Measurements from ENCODE around the gene TFAP2E. TPM values are rescaled to one million over a fixed set of nuclear protein-coding genes. Genes with fewer than 3 reads are reported as not detected.
A peak's percentile ranks its signal among the peaks of the same experiment; 100 is the strongest.

The TFAP2E gene
- under 1 TPM; 0.42 to 0.65 TPM for total RNA-seq

- DNase-seq: no peak
- Mint-ChIP-seq H3K4me3 (no peak within 1 kb of the TSS), H3K36me3 (ENCODE audit: low read depth) (peaks cover 5% of the 10 kb centered on the region), H3K4me1 (peaks cover 29% of the 10 kb centered on the region), H3K9me3 (no peaks in the 10 kb centered on the region), H3K27me3 (peaks cover 34% of the 10 kb centered on the region), H3K27ac (no peak within 1 kb of the TSS)
- CTCF ChIA-PET: interaction anchor here (1.2 to 3.1 kb wide), 4 partner anchors 10 to 213 kb away, joined by 3 to 8 read pairs (median 4); no protein-coding TSS in a partner anchor
- POLR2A ChIA-PET: no interaction called here
Measured at GRCh38 chr1:35573198-35574124, at the start of gene TFAP2E. Gene TFAP2E, plus strand, starts transcription at chr1:35573314. Its CDS starts 264 bp downstream, at chr1:35573578.

- Mint-ChIP-seq H3K36me3 (ENCODE audit: low read depth) (peaks cover 44% of the 10 kb centered on the region), H3K27ac (no peak overlapping the region), H3K4me1 (peaks cover 6% of the 10 kb centered on the region), H3K27me3 (no peaks in the 10 kb centered on the region), H3K9me3 (peaks cover 36% of the 10 kb centered on the region), H3K4me3 (no peak overlapping the region)
- CTCF ChIA-PET: no interaction called here
- POLR2A ChIA-PET: no interaction called here
- DNase-seq: no peak
Measured at GRCh38 chr1:35524106-35524505, 49.0 kb upstream of the TFAP2E start.

DNA sequence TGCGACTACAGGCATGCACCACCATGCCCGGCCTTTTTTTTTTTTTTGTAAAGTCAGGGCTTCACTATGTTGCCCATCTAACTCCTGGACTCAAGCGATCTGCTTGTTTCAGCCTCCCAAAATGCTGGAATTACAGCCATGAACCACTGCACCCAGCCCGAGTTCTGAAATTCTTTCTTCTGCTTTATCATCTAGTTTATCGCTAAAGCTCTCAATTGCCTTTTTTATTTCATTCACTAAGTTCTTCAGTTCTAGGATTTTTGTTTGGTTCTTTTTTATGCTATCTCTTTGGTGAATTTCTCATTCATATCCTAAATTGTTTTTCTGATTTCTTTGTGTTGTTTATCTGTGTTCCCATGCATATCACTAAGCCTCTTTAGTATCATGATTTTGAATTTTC lies 42.9 kb upstream of the TFAP2E start:
- Mint-ChIP-seq H3K27ac (no peak overlapping the region), H3K36me3 (ENCODE audit: low read depth) (peaks cover 68% of the 10 kb centered on the region)
- POLR2A ChIA-PET: no interaction called here

DNA sequence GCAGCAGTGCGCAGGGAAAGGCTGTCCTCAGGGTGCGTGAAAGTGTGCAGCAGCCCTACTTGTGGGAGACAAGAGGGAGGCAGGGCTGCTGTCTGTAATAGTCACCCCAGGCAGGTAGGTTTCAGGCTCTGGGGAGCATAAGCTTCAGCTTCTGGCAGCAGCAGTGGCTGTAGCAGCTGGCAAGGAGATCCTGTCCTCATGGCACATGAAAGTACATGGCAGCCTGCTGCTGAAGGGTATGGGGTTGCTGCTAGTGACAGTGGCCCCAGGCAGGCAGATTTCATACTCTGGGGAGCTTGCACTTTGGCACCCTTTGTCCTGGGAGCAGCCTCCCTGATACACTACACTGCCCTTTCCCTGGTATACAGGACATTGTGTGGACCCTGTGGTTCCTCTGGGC lies 42.2 kb upstream of the TFAP2E start:
- Mint-ChIP-seq H3K36me3 (ENCODE audit: low read depth) (peaks cover 67% of the 10 kb centered on the region), H3K27me3 (no peaks in the 10 kb centered on the region), H3K4me3 (no peak overlapping the region), H3K27ac (no peak overlapping the region), H3K9me3 (peaks cover 31% of the 10 kb centered on the region), H3K4me1 (peaks cover 6% of the 10 kb centered on the region)
- POLR2A ChIA-PET: no interaction called here
- CTCF ChIA-PET: no interaction called here
- no peak for DNase-seq

More for the DNA sequence above, 42.9 kb upstream of the TFAP2E start:
- Mint-ChIP-seq H3K9me3 (peaks cover 38% of the 10 kb centered on the region), H3K27me3 (no peaks in the 10 kb centered on the region), H3K4me3 (no peak overlapping the region), H3K4me1 (peaks cover 2% of the 10 kb centered on the region)
- DNase-seq: no peak
- CTCF ChIA-PET: no interaction called here

DNA sequence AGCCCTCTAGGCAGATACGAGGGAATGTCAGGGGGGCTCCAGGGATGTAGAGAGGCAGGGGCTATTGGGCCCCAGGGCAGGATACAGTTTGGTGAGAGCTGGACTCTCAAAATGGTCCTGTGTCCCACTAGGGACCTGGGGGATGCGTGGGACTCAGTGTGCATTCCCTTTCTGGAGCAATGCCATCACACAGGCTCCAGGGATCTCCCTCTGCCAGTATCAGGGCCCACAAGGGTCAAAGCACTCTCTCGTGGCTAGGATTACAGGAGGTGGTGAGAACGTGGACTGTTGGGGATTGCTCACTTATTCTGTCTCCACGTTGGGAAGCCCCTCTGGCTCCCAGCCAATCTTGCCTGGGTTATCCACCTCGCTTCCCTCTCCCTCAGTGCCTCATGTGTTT lies 41.7 kb upstream of the TFAP2E start:
- peaks cover 31% of the 10 kb centered on the region for H3K9me3 Mint-ChIP-seq
- H3K4me1 Mint-ChIP-seq: peaks cover 10% of the 10 kb centered on the region
- ChIA-PET POLR2A (no interaction called here), CTCF (interaction anchor here (1.6 kb wide), 1 partner anchor 80 kb away, joined by 4 read pairs; no protein-coding TSS in a partner anchor)
- DNase-seq: no peak
- no peak overlapping the region for H3K4me3 Mint-ChIP-seq
- H3K27me3 Mint-ChIP-seq: no peaks in the 10 kb centered on the region
- H3K36me3 Mint-ChIP-seq (ENCODE audit: low read depth): peaks cover 70% of the 10 kb centered on the region
- no peak overlapping the region for H3K27ac Mint-ChIP-seq

DNA sequence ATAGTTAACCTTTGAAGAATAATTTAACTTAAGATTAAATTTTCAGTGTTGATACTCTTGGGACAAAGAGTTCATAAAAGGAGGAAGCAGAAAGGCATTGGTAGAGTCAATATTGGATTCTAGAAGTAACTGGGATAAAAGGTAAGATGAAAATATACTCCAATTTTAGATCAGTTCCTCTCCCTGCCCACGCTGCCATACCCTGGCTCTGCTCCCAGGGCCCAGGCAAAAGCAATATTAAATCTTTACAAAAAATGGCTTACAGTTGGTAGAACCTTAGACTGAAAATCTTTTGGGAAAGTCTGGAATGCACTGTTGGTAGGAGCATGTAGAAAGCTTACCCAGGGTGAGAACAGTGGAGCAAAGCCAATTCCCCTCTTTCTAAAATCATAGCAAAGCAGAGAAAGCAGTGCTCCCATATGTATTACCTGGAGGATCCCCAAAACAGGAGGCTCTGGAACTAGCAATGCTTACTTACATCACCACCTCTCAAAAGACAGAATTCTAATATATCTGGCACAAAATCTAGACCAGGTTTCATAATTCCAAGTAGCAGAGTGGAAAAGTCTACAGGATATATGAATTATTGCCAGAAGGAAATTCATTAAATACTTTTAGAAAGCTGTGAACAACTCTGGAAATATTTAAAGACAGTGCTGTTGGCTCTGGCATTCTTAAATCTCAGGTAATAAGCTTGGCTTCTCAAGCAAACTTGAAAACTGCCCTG lies 40.5 kb upstream of the TFAP2E start:
- no peaks in the 10 kb centered on the region for H3K27me3 Mint-ChIP-seq
- POLR2A ChIA-PET: no interaction called here

DNA sequence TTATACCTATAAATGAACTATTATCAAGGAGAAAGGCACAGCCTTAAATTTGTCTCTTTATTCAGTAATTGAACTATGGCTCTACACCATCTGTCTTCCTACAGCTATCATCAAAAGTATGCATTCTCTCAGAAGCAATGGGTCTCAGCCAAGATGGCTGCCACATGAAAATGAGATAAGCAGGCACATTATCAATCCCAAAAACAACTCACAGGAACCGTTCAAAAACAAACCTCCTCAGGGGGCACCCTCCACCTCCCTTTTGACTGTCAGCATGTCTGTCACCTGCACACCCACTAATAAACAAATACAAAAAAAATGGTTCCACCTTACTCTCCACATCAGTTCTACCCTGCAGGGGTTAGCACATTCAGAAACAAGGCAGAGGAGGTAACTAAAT lies 39.5 kb upstream of the TFAP2E start:
- Mint-ChIP-seq H3K36me3 (ENCODE audit: low read depth) (peaks cover 68% of the 10 kb centered on the region), H3K9me3 (peaks cover 20% of the 10 kb centered on the region), H3K27ac (no peak overlapping the region), H3K4me3 (no peak overlapping the region), H3K27me3 (no peaks in the 10 kb centered on the region), H3K4me1 (peaks cover 30% of the 10 kb centered on the region)
- CTCF ChIA-PET: interaction anchor here (1.1 kb wide), 1 partner anchor 12 kb away, joined by 3 read pairs; no protein-coding TSS in a partner anchor
- no peak for DNase-seq
- POLR2A ChIA-PET: no interaction called here

More for the DNA sequence above, 40.5 kb upstream of the TFAP2E start:
- H3K4me3 Mint-ChIP-seq: no peak overlapping the region
- CTCF ChIA-PET: interaction anchor here (1.1 to 1.6 kb wide), 2 partner anchors 13 to 82 kb away, joined by 3 to 4 read pairs; no protein-coding TSS in a partner anchor
- H3K36me3 Mint-ChIP-seq (ENCODE audit: low read depth): peaks cover 72% of the 10 kb centered on the region
- DNase-seq: no peak
- H3K27ac Mint-ChIP-seq: no peak overlapping the region
- peaks cover 24% of the 10 kb centered on the region for H3K9me3 Mint-ChIP-seq
- H3K4me1 Mint-ChIP-seq: peaks cover 23% of the 10 kb centered on the region

GRCh38 chr1:35535243-35535642 lies 37.9 kb upstream of the TFAP2E start:
- no peak overlapping the region for H3K27ac Mint-ChIP-seq
- H3K9me3 Mint-ChIP-seq: peaks cover 6% of the 10 kb centered on the region
- CTCF ChIA-PET: interaction anchor here (0.6 to 1.9 kb wide), 3 partner anchors 78 to 181 kb away, joined by 3 to 7 read pairs (median 3); no protein-coding TSS in a partner anchor
- no peaks in the 10 kb centered on the region for H3K27me3 Mint-ChIP-seq
- H3K4me3 Mint-ChIP-seq: no peak overlapping the region
- peaks cover 47% of the 10 kb centered on the region for H3K4me1 Mint-ChIP-seq
- H3K36me3 Mint-ChIP-seq (ENCODE audit: low read depth): peaks cover 64% of the 10 kb centered on the region
- POLR2A ChIA-PET: no interaction called here
- DNase-seq: no peak

GRCh38 chr1:35536556-35537162 lies 36.5 kb upstream of the TFAP2E start:
- Mint-ChIP-seq H3K4me1 (peaks cover 57% of the 10 kb centered on the region), H3K4me3 (no peak overlapping the region), H3K27ac (peak overlapping the region; percentile 9), H3K27me3 (no peaks in the 10 kb centered on the region), H3K36me3 (ENCODE audit: low read depth) (peaks cover 62% of the 10 kb centered on the region), H3K9me3 (no peaks in the 10 kb centered on the region)
- no peak for DNase-seq
- CTCF ChIA-PET: interaction anchor here (0.7 to 1.9 kb wide), 5 partner anchors 18 to 179 kb away, joined by 3 to 7 read pairs (median 3); partner anchors contain the start of genes KIAA0319L and NCDN
- POLR2A ChIA-PET: no interaction called here

DNA sequence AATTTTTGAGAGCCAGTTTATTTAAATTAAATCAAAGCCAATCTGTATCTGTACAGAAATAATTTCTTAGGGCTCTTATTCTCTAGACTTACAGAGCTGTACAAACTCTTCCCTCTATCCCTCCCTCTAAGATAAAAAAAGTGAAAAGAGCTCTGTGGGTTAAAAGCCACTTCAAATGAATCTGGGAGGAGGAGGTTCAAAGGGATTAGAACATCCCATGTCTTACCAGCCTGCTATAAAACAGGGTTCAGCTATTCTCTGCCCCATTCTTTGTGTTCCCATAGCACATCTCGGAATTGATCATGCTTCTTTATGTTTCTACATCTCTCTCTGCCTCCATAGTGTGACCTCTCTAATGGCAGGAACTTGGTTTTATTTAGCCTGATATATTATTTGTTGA lies 35.3 kb upstream of the TFAP2E start:
- Mint-ChIP-seq H3K36me3 (ENCODE audit: low read depth) (peaks cover 56% of the 10 kb centered on the region), H3K27ac (peak overlapping the region; percentile 68), H3K27me3 (no peaks in the 10 kb centered on the region), H3K4me3 (no peak overlapping the region), H3K4me1 (peaks cover 63% of the 10 kb centered on the region), H3K9me3 (no peaks in the 10 kb centered on the region)
- ChIA-PET POLR2A (interaction anchor here (0.6 to 0.8 kb wide), 2 partner anchors 11 to 31 kb away, joined by 3 read pairs; no protein-coding TSS in a partner anchor), CTCF (interaction anchor here (0.9 to 1.5 kb wide), 3 partner anchors 9 to 86 kb away, joined by 3 to 4 read pairs (median 4); no protein-coding TSS in a partner anchor)
- no peak for DNase-seq

GRCh38 chr1:35539073-35539823 lies 33.9 kb upstream of the TFAP2E start:
- H3K36me3 Mint-ChIP-seq (ENCODE audit: low read depth): peaks cover 57% of the 10 kb centered on the region
- ChIA-PET CTCF (interaction anchor here (1.1 to 1.2 kb wide), 2 partner anchors 18 to 611 kb away, joined by 3 read pairs; no protein-coding TSS in a partner anchor), POLR2A (interaction anchor here (1.0 kb wide), 1 partner anchor 18 kb away, joined by 4 read pairs; the partner anchor contains the start of genes KIAA0319L and NCDN)
- peak overlapping the region; percentile 91 for H3K27ac Mint-ChIP-seq
- peak; percentile 73 for DNase-seq
- peak overlapping the region; percentile 56 for H3K4me3 Mint-ChIP-seq
- H3K4me1 Mint-ChIP-seq: peaks cover 61% of the 10 kb centered on the region
- no peaks in the 10 kb centered on the region for H3K27me3 Mint-ChIP-seq
- no peaks in the 10 kb centered on the region for H3K9me3 Mint-ChIP-seq

- no peaks in the 10 kb centered on the region for H3K9me3 Mint-ChIP-seq
- DNase-seq: no peak
- POLR2A ChIA-PET: no interaction called here
- H3K27ac Mint-ChIP-seq: peak overlapping the region; percentile 91
- peaks cover 64% of the 10 kb centered on the region for H3K4me1 Mint-ChIP-seq
- H3K4me3 Mint-ChIP-seq: no peak overlapping the region
- H3K36me3 Mint-ChIP-seq (ENCODE audit: low read depth): peaks cover 55% of the 10 kb centered on the region
- no peaks in the 10 kb centered on the region for H3K27me3 Mint-ChIP-seq
- CTCF ChIA-PET: interaction anchor here (1.1 to 1.2 kb wide), 2 partner anchors 18 to 610 kb away, joined by 3 read pairs; no protein-coding TSS in a partner anchor
Measured at GRCh38 chr1:35539824-35540261, 33.3 kb upstream of the TFAP2E start.
